ENCODE results near the gene SMYD3.

Gene SMYD3

DNA sequence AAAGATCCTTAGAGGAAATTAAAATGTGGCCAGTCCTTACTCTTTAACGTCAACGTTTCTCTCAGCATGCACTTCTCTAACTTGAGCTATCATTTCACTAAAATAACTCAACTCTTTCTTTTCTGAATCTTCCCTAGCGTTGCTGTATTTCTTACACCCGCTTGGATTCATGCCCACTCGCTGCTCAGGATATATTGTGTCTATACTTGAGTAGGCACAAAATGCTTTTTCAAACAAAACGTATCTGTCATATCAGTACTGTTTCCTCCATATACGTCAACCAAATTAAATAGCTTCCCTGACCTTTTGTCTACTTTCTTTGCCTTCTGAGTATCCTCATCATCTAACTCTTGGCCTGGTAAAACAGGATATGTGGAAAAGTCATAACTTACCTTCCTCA lies 549.7 kb downstream of the SMYD3 start:
- in situ Hi-C loops (cut with HindIII; ENCODE audit: low pct_ligation_motif_present, low sequenced_read_pairs), result no loop called here
- TF ChIP-seq CTCF (IDR thresholded peaks at IDR 0.05; ENCODE audit: low read depth, low read length, missing control alignments), result no peak
- Histone ChIP-seq H3K4me3 (ENCODE audit: low read depth, low read length) (no peak overlapping the region), H3K27ac (no peak overlapping the region), H3K36me3 (replicated peaks) (no peaks in the 10 kb centered on the region), H3K27me3 (replicated peaks) (no peaks in the 10 kb centered on the region)
- no peak for DNase-seq

DNA sequence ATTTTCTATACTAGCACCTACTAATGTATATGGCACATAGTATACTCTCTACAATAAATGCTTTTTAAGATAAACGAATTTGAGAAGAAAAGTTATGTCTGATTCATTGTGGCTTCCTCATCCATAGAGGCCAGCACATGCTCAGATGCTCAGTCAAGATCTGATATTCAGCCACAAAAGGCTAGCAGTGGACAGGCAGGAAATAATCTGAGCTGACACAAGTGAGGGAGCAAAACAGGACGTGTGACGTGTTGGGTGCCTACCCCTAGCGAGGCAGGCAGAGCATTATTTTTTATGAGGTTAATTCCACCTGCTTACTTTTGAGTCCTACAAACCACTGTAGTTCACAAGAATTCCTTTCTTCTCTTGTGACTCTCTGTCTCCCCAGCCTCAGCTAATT lies 550.9 kb downstream of the SMYD3 start:
- in situ Hi-C loops (cut with HindIII; ENCODE audit: low pct_ligation_motif_present, low sequenced_read_pairs), result no loop called here
- DNase-seq, result peak; percentile 31
- Histone ChIP-seq H3K27me3 (replicated peaks) (no peaks in the 10 kb centered on the region), H3K36me3 (replicated peaks) (no peaks in the 10 kb centered on the region), H3K27ac (no peak overlapping the region), H3K4me3 (ENCODE audit: low read depth, low read length) (no peak overlapping the region)
- TF ChIP-seq CTCF (IDR thresholded peaks at IDR 0.05; ENCODE audit: low read depth, low read length, missing control alignments), result no peak

DNA sequence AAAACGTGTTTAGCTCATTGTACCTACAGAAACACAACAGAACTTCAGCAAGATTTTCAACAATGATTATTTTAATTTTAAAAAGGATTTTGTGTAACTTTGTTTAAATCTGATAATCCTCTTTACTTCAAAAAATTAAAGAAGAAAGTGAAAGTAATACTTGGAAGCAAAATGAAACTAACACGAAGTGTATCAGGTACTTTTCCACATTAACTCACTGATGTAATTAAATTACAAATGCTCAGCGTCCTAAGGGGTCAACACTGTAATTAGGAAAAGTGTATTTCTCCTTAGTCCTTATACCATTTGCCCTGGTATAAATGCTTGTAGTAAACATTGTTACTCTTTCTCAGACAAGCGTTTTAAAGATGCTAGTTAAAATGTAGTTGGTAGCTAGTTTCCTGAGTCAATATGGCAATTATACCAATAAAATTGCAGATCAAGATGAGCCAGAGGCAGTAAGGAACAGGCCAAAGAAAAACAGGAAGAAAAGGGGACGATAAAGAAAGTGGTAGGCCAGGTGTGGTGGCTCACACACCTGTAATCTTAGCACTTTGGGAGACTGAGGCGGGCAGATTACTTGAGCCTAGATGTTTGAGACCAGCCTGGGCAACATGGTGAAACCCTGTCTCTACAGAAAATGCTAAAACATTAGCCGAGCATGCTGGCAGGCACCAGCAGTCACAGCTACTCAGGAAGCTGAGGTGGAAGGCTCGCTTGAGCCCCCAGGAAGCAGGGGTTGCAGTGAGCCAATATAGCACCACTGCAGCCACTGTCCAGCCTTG lies 553.0 kb downstream of the SMYD3 start:
- no peak for DNase-seq
- in situ Hi-C loops (cut with HindIII; ENCODE audit: low pct_ligation_motif_present, low sequenced_read_pairs), result no loop called here

GRCh38 chr1:245952383-245953026 lies 554.6 kb downstream of the SMYD3 start:
- in situ Hi-C loops (cut with HindIII; ENCODE audit: low pct_ligation_motif_present, low sequenced_read_pairs), result no loop called here
- no peak overlapping the region for H3K4me3 ChIP-seq (ENCODE audit: low read depth, low read length)
- no peak for DNase-seq
- no peak for TF ChIP-seq CTCF (IDR thresholded peaks at IDR 0.05; ENCODE audit: low read depth, low read length, missing control alignments)
- H3K36me3 ChIP-seq (replicated peaks), result no peaks in the 10 kb centered on the region
- no peaks in the 10 kb centered on the region for H3K27me3 ChIP-seq (replicated peaks)
- no peak overlapping the region for H3K27ac ChIP-seq

More for the DNA sequence above, 553.0 kb downstream of the SMYD3 start:
- no peaks in the 10 kb centered on the region for H3K27me3 ChIP-seq (replicated peaks)
- TF ChIP-seq CTCF (IDR thresholded peaks at IDR 0.05; ENCODE audit: low read depth, low read length, missing control alignments), result no peak
- H3K27ac ChIP-seq, result no peak overlapping the region
- no peak overlapping the region for H3K4me3 ChIP-seq (ENCODE audit: low read depth, low read length)
- no peaks in the 10 kb centered on the region for H3K36me3 ChIP-seq (replicated peaks)

- in situ Hi-C loops (cut with HindIII; ENCODE audit: low pct_ligation_motif_present, low sequenced_read_pairs), result no loop called here
- TF ChIP-seq CTCF (IDR thresholded peaks at IDR 0.05; ENCODE audit: low read depth, low read length, missing control alignments), result no peak
- Histone ChIP-seq H3K4me3 (ENCODE audit: low read depth, low read length) (no peak overlapping the region), H3K27me3 (replicated peaks) (no peaks in the 10 kb centered on the region), H3K36me3 (replicated peaks) (no peaks in the 10 kb centered on the region), H3K27ac (no peak overlapping the region)
- no peak for DNase-seq
Measured at GRCh38 chr1:245948786-245949185, 558.3 kb downstream of the SMYD3 start.
